MM.1S (cell line): ENCODE data around the gene PPP1R9B.

ENCODE experiments used
- DNase-seq: peaks from one replicate; pipeline ENCODE4 v3.0.0-alpha.2; 2015
- H2AFZ ChIP-seq: fragments of 300-600 bp; sonication (generic); 2 replicates; pipeline ENCODE4 v1.6.0; 2016; ENCODE audit warnings: antibody characterized with exemption, low read length
- H3F3A ChIP-seq: fragments of 300-600 bp; sonication (generic); 2 replicates; pipeline ENCODE4 v1.6.1; 2016; ENCODE audit warnings: mild to moderate bottlenecking, antibody characterized with exemption, low read length, moderate library complexity, mixed read lengths; ENCODE audit not compliant: insufficient read depth
- H3K27ac ChIP-seq: fragments of 300-600 bp; sonication (generic); 2 replicates; pipeline ENCODE4 v1.5.1; 2016; ENCODE audit warnings: mild to moderate bottlenecking, low read length
- H3K27me3 ChIP-seq: fragments of 300-600 bp; sonication (generic); replicated peaks from 2 replicates; pipeline ENCODE4 v1.6.0; 2016; ENCODE audit warnings: low read length; ENCODE audit not compliant: insufficient read depth
- H3K36me3 ChIP-seq: fragments of 300-600 bp; sonication (generic); replicated peaks from 2 replicates; pipeline ENCODE4 v1.6.1; 2016; ENCODE audit warnings: mild to moderate bottlenecking, low read length, mixed read lengths; ENCODE audit not compliant: insufficient read depth
- H3K4me1 ChIP-seq: fragments of 300-600 bp; sonication (generic); 2 replicates; pipeline ENCODE4 v1.6.1; 2016; ENCODE audit warnings: low read length, mixed read lengths
- H3K4me2 ChIP-seq: fragments of 300-600 bp; sonication (generic); 2 replicates; pipeline ENCODE4 v1.6.0; 2016; ENCODE audit warnings: low read depth, low read length
- H3K4me3 ChIP-seq: fragments of 300-600 bp; sonication (generic); 2 replicates; pipeline ENCODE4 v1.5.1; 2016; ENCODE audit warnings: low read length, mixed read lengths
- H3K79me2 ChIP-seq: fragments of 300-600 bp; sonication (generic); 2 replicates; pipeline ENCODE4 v1.6.1; 2016; ENCODE audit warnings: mixed run types, low read length, mixed read lengths
- H3K9ac ChIP-seq: fragments of 300-600 bp; sonication (generic); 2 replicates; pipeline ENCODE4 v1.6.1; 2016; ENCODE audit warnings: low read length, mixed read lengths
- H3K9me2 ChIP-seq: fragments of 300-600 bp; sonication (generic); replicated peaks from 2 replicates; pipeline ENCODE4 v1.6.1; 2016; ENCODE audit warnings: mild to moderate bottlenecking, low read length, mixed read lengths; ENCODE audit not compliant: insufficient read depth
- H3K9me3 ChIP-seq: fragments of 300-600 bp; sonication (generic); replicated peaks from 2 replicates; pipeline ENCODE4 v1.6.1; 2016; ENCODE audit warnings: mild to moderate bottlenecking, low read length, mixed read lengths; ENCODE audit not compliant: insufficient read depth
- H4K20me1 ChIP-seq: fragments of 300-600 bp; sonication (generic); 2 replicates; pipeline ENCODE4 v1.6.1; 2016; ENCODE audit warnings: mild to moderate bottlenecking, low read length, moderate library complexity, mixed read lengths; ENCODE audit not compliant: insufficient read depth
- CTCF ChIP-seq: fragments of 300-600 bp; sonication (generic); IDR thresholded peaks from 2 replicates; pipeline ENCODE4 v1.5.1; 2016; ENCODE audit warnings: antibody characterized with exemption, low read length, mixed read lengths
- EZH2 ChIP-seq: fragments of 300-600 bp; sonication (generic); optimal IDR thresholded peaks from 2 replicates; pipeline ENCODE3; 2017; ENCODE audit warnings: low read depth, mild to moderate bottlenecking, antibody characterized with exemption, low read length, mixed read lengths
- EZH2phosphoT487 ChIP-seq: fragments of 300-600 bp; sonication (generic); IDR thresholded peaks from 2 replicates; pipeline ENCODE4 v1.6.1; 2018; ENCODE audit warnings: antibody characterized with exemption, low read length

Gene PPP1R9B

GRCh38 chr17:50094753-50095619 lies 55.5 kb downstream of the PPP1R9B start, which contains the start of gene PDK2:
Gene PDK2, plus strand, starts transcription at chr17:50095351. Its CDS starts 85 bp downstream, at chr17:50095436.
- Histone ChIP-seq H3K4me2 (peak within 1 kb of the TSS; percentile 95), H2AFZ (peak within 1 kb of the TSS; percentile 99), H3K27ac (peak within 1 kb of the TSS; percentile 23; the same call in 1 of the 2 replicates), H3K9me3 (no peaks in the 10 kb centered on the region), H3K27me3 (no peaks in the 10 kb centered on the region), H4K20me1 (no peaks in the 10 kb centered on the region), H3K79me2 (peaks cover 21% of the 10 kb centered on the region), H3K36me3 (no peaks in the 10 kb centered on the region), H3K4me3 (peak within 1 kb of the TSS; percentile 94), H3K4me1 (peaks cover 8% of the 10 kb centered on the region; the same call in 1 of the 2 replicates), H3K9ac (peak within 1 kb of the TSS; percentile 84), H3F3A (peaks cover 9% of the 10 kb centered on the region; the same call in 1 of the 2 replicates), H3K9me2 (no peaks in the 10 kb centered on the region)
- TF ChIP-seq EZH2phosphoT487, result no peak
- no peak for TF ChIP-seq EZH2
- no peak for TF ChIP-seq CTCF
- DNase-seq, result peak; percentile 98

- H4K20me1 ChIP-seq, result no peaks in the 10 kb centered on the region
Observed at GRCh38 chr17:50094243-50094752, 56.2 kb downstream of the PPP1R9B start.

GRCh38 chr17:50093807-50094206 lies 56.7 kb downstream of the PPP1R9B start:
- no peaks in the 10 kb centered on the region for H3K36me3 ChIP-seq
- peaks cover 8% of the 10 kb centered on the region; the same call in 1 of the 2 replicates for H3K4me1 ChIP-seq
- H2AFZ ChIP-seq, result peak overlapping the region; percentile 99
- H3K27ac ChIP-seq, result no peak overlapping the region
- H3F3A ChIP-seq, result peaks cover 9% of the 10 kb centered on the region; the same call in 1 of the 2 replicates
- H4K20me1 ChIP-seq, result no peaks in the 10 kb centered on the region
- no peak overlapping the region for H3K9ac ChIP-seq
- no peaks in the 10 kb centered on the region for H3K9me2 ChIP-seq
- peaks cover 21% of the 10 kb centered on the region for H3K79me2 ChIP-seq
- H3K4me2 ChIP-seq, result peak overlapping the region; percentile 95; the same call in 1 of the 2 replicates
- H3K27me3 ChIP-seq, result no peaks in the 10 kb centered on the region
- no peak for DNase-seq
- TF ChIP-seq EZH2, result no peak
- no peak for TF ChIP-seq EZH2phosphoT487
- no peak for TF ChIP-seq CTCF
- H3K9me3 ChIP-seq, result no peaks in the 10 kb centered on the region
- H3K4me3 ChIP-seq, result no peak overlapping the region

More at GRCh38 chr17:50094243-50094752, 56.2 kb downstream of the PPP1R9B start:
- peak overlapping the region; percentile 53 for H3K9ac ChIP-seq
- peak; percentile 85 for DNase-seq
- peak overlapping the region; percentile 95 for H3K4me2 ChIP-seq
- H3K79me2 ChIP-seq, result peaks cover 21% of the 10 kb centered on the region
- H2AFZ ChIP-seq, result peak overlapping the region; percentile 99
- TF ChIP-seq EZH2 (no peak), CTCF (peak; percentile 92)
- peaks cover 9% of the 10 kb centered on the region; the same call in 1 of the 2 replicates for H3F3A ChIP-seq
- H3K4me1 ChIP-seq, result peaks cover 8% of the 10 kb centered on the region; the same call in 1 of the 2 replicates
- H3K27ac ChIP-seq, result peak overlapping the region; percentile 23; the same call in 1 of the 2 replicates
- no peaks in the 10 kb centered on the region for H3K9me2 ChIP-seq
- H3K4me3 ChIP-seq, result peak overlapping the region; percentile 94
- H3K36me3 ChIP-seq, result no peaks in the 10 kb centered on the region
- H3K27me3 ChIP-seq, result no peaks in the 10 kb centered on the region
- H3K9me3 ChIP-seq, result no peaks in the 10 kb centered on the region
